H1 (cell line): ENCODE results near the gene LCN12. TPM values are rescaled to one million over a fixed set of nuclear protein-coding genes. Genes with fewer than 3 reads are reported as not detected.

Experiments used
- CTCF ChIA-PET: fragments of 300-600 bp; sonication (Branson Sonifier 250); formaldehyde crosslinking; loops from one replicate; lab custom pipeline; 2021; ENCODE audit not compliant: partially characterized antibody; lab: Charles Lee
- POLR2A ChIA-PET: fragments of 300-600 bp; sonication (Branson Sonifier 250); formaldehyde crosslinking; loops from one replicate; lab custom pipeline; 2021; ENCODE audit warnings: inconsistent platforms; ENCODE audit not compliant: partially characterized antibody; lab: Charles Lee
- DNase-seq, 2 experiments: peaks; one replicate each; pipeline versions ENCODE4 v3.0.0 to v3.0.0-alpha.2; 2010 to 2022; ENCODE audit warnings: low spot score in 2 of 2, low read depth in 1 of 2, mixed read lengths in 1 of 2
- FAIRE-seq: peaks from 2 replicates; lab custom pipeline; 2011; peaks lifted over from hg19 to GRCh38; lab: Jason Lieb, UNC
- H2AFZ ChIP-seq: 2 replicates; pipeline ENCODE4 v1.8.1; 2012; ENCODE audit warnings: low read length, inconsistent platforms
- H2AK5ac ChIP-seq: 2 replicates; pipeline ENCODE4 v1.6.1; 2013; ENCODE audit warnings: low read depth, low read length
- H2BK120ac ChIP-seq: replicated peaks from 2 replicates; pipeline ENCODE3; 2013; ENCODE audit warnings: low read depth, low read length, inconsistent platforms
- H2BK12ac ChIP-seq: 2 replicates; pipeline ENCODE4 v1.6.1; 2013; ENCODE audit warnings: low read depth, low read length
- H2BK15ac ChIP-seq: 2 replicates; pipeline ENCODE4 v1.6.1; 2013; ENCODE audit warnings: low read length
- H2BK20ac ChIP-seq: 2 replicates; pipeline ENCODE4 v1.6.1; 2013; ENCODE audit warnings: low read length
- H2BK5ac ChIP-seq: 2 replicates; pipeline ENCODE4 v1.6.1; 2013; ENCODE audit warnings: low read depth, low read length
- H3K14ac ChIP-seq: 2 replicates; pipeline ENCODE4 v1.6.1; 2013; ENCODE audit warnings: inconsistent platforms; ENCODE audit not compliant: insufficient read length
- H3K18ac ChIP-seq: 2 replicates; pipeline ENCODE4 v1.6.1; 2013; ENCODE audit warnings: low read length; ENCODE audit errors: extremely low read depth
- H3K23ac ChIP-seq: 2 replicates; pipeline ENCODE4 v1.6.1; 2013; ENCODE audit warnings: inconsistent platforms; ENCODE audit not compliant: insufficient read length
- H3K23me2 ChIP-seq: 2 replicates; pipeline ENCODE4 v1.6.1; 2013; ENCODE audit warnings: low read depth, low read length
- H3K27ac ChIP-seq: 2 replicates; pipeline ENCODE4 v1.6.1; 2011; ENCODE audit warnings: low read depth, low read length, inconsistent platforms
- H3K27me3 ChIP-seq, 4 experiments: replicated peaks in 1 of 4; 1 replicate in 1 of 4; 2 replicates in 3 of 4; pipeline versions ENCODE4 v1.6.1 to v1.8.1; 2011 to 2013; ENCODE audit warnings: low read length in 3 of 4, mild to moderate bottlenecking in 3 of 4, inconsistent platforms in 2 of 4, mixed read lengths in 2 of 4, moderate library complexity in 1 of 4; ENCODE audit not compliant: control insufficient read depth in 3 of 4, insufficient read depth in 3 of 4; ENCODE audit errors: extremely low read depth in 1 of 4
- H3K36me3 ChIP-seq, 4 experiments: 2 replicates each; pipeline versions ENCODE4 v1.6.1 to v1.8.1; 2011 to 2013; ENCODE audit warnings: mild to moderate bottlenecking in 4 of 4, low read length in 3 of 4, moderate library complexity in 2 of 4, control low read depth in 1 of 4, inconsistent platforms in 1 of 4; ENCODE audit not compliant: insufficient read depth in 4 of 4, control insufficient read depth in 2 of 4
- H3K4ac ChIP-seq: replicated peaks from 2 replicates; pipeline ENCODE3; 2013; ENCODE audit warnings: low read length, low read depth, mixed read lengths, inconsistent platforms; ENCODE audit not compliant: insufficient read length
- H3K4me1 ChIP-seq, 4 experiments: replicated peaks in 1 of 4; 1 replicate in 1 of 4; 2 replicates in 3 of 4; pipeline versions ENCODE4 v1.6.1 to v1.8.1; 2011 to 2013; ENCODE audit warnings: low read length in 3 of 4, inconsistent platforms in 2 of 4, mixed read lengths in 1 of 4; ENCODE audit not compliant: insufficient read depth in 4 of 4, control insufficient read depth in 3 of 4
- H3K4me2 ChIP-seq, 2 experiments: 2 replicates each; pipeline versions ENCODE4 v1.6.1 to v1.8.1; 2011 to 2013; ENCODE audit warnings: low read depth in 2 of 2, low read length in 2 of 2, control low read depth in 1 of 2, inconsistent platforms in 1 of 2, mild to moderate bottlenecking in 1 of 2; ENCODE audit not compliant: insufficient read depth in 1 of 2
- H3K4me3 ChIP-seq, 4 experiments: fragments of 200-600, 300-600 bp in 1 of 4; sonication (generic), shearing (Covaris generic), sonication (Bioruptor Twin) in 1 of 4; 2 replicates each; pipeline versions ENCODE4 v1.5.1 to v1.8.1; 2011 to 2016; ENCODE audit warnings: low read length in 4 of 4, low read depth in 3 of 4, control low read depth in 2 of 4, inconsistent platforms in 2 of 4, mild to moderate bottlenecking in 2 of 4, mixed read lengths in 1 of 4, moderate library complexity in 1 of 4; ENCODE audit not compliant: insufficient read depth in 2 of 4; ENCODE audit errors: extremely low read depth in 1 of 4
- H3K56ac ChIP-seq: replicated peaks from 2 replicates; pipeline ENCODE3; 2013; ENCODE audit warnings: low read depth, mild to moderate bottlenecking, mixed read lengths, low read length, inconsistent platforms; ENCODE audit not compliant: insufficient read length
- H3K79me1 ChIP-seq: 2 replicates; pipeline ENCODE4 v1.6.1; 2013; ENCODE audit warnings: low read depth, low read length, control low read depth
- H3K79me2 ChIP-seq, 2 experiments: 2 replicates each; pipeline versions ENCODE4 v1.6.1 to v1.8.1; 2012 to 2013; ENCODE audit warnings: low read length in 2 of 2, mild to moderate bottlenecking in 2 of 2, inconsistent platforms in 1 of 2; ENCODE audit not compliant: insufficient read depth in 2 of 2, control insufficient read depth in 1 of 2
- H3K9ac ChIP-seq, 4 experiments: replicated peaks in 1 of 4; 1 replicate in 1 of 4; 2 replicates in 3 of 4; pipeline versions ENCODE4 v1.6.1 to v1.8.1; 2011 to 2013; ENCODE audit warnings: low read depth in 3 of 4, low read length in 3 of 4, control low read depth in 2 of 4, mild to moderate bottlenecking in 2 of 4, moderate library complexity in 2 of 4, inconsistent platforms in 1 of 4; ENCODE audit errors: extremely low read depth in 1 of 4
- H3K9me3 ChIP-seq, 2 experiments: 2 replicates each; pipeline versions ENCODE4 v1.6.1 to v1.8.1; 2012 to 2013; ENCODE audit warnings: mild to moderate bottlenecking in 2 of 2, moderate library complexity in 2 of 2, control low read depth in 1 of 2, inconsistent platforms in 1 of 2, low read depth in 1 of 2, low read length in 1 of 2, mixed read lengths in 1 of 2; ENCODE audit not compliant: insufficient read depth in 2 of 2
- H4K20me1 ChIP-seq, 2 experiments: replicated peaks in 1 of 2; 2 replicates each; pipeline versions ENCODE3 to v1.8.1; 2011 to 2013; ENCODE audit warnings: inconsistent platforms in 2 of 2, low read length in 2 of 2, mild to moderate bottlenecking in 1 of 2; ENCODE audit not compliant: insufficient read depth in 2 of 2, control insufficient read depth in 1 of 2
- H4K5ac ChIP-seq: 2 replicates; pipeline ENCODE4 v1.6.1; 2013; ENCODE audit warnings: low read length, low read depth, mixed read lengths, inconsistent platforms; ENCODE audit not compliant: insufficient read length
- H4K8ac ChIP-seq: 2 replicates; pipeline ENCODE4 v1.8.0; 2013; ENCODE audit warnings: mild to moderate bottlenecking, moderate library complexity, low read length, inconsistent platforms; ENCODE audit not compliant: insufficient read depth; ENCODE audit errors: extremely low read depth
- H4K91ac ChIP-seq: replicated peaks from 2 replicates; pipeline ENCODE3; 2013; ENCODE audit warnings: low read length, mixed read lengths, inconsistent platforms; ENCODE audit not compliant: insufficient read length
- ATF2 ChIP-seq: IDR thresholded peaks from 2 replicates; pipeline ENCODE4 v1.6.1; 2012; ENCODE audit warnings: low read length, inconsistent platforms
- BCL11A ChIP-seq, 2 experiments: IDR thresholded peaks; one replicate each; pipeline ENCODE4 v1.6.1; 2011; ENCODE audit warnings: low read depth in 2 of 2, low read length in 2 of 2, mild to moderate bottlenecking in 2 of 2
- CTBP2 ChIP-seq: IDR thresholded peaks from 2 replicates; pipeline ENCODE4 v1.7.0; 2011; ENCODE audit warnings: borderline replicate concordance, mild to moderate bottlenecking, moderate library complexity, mixed read lengths, low read length; ENCODE audit not compliant: insufficient read depth, insufficient read length
- E2F6 ChIP-seq: IDR thresholded peaks from 2 replicates; pipeline ENCODE4 v1.6.1; 2012; ENCODE audit warnings: inconsistent platforms
- EP300 ChIP-seq, 2 experiments: IDR thresholded peaks; 1 replicate in 1 of 2; 2 replicates in 1 of 2; pipeline ENCODE4 v1.6.1; 2011 to 2012; ENCODE audit warnings: low read depth in 2 of 2, low read length in 2 of 2, mild to moderate bottlenecking in 2 of 2, borderline replicate concordance in 1 of 2, inconsistent platforms in 1 of 2, moderate library complexity in 1 of 2
- MAFK ChIP-seq: IDR thresholded peaks from 2 replicates; pipeline ENCODE4 v1.6.1; 2012; ENCODE audit warnings: low read depth, mild to moderate bottlenecking, improper control_type of control experiment, low read length
- POLR2A ChIP-seq, 2 experiments: IDR thresholded peaks; 1 replicate in 1 of 2; 2 replicates in 1 of 2; pipeline ENCODE4 v1.6.1; 2011; ENCODE audit warnings: low read depth in 2 of 2, low read length in 2 of 2, mild to moderate bottlenecking in 2 of 2; ENCODE audit errors: control extremely low read depth in 1 of 2
- RAD21 ChIP-seq, 2 experiments: IDR thresholded peaks in 1 of 2; conservative IDR thresholded peaks in 1 of 2; 2 replicates each; pipeline ENCODE4 v1.6.1; 2011; ENCODE audit warnings: low read depth in 2 of 2, low read length in 2 of 2, improper control_type of control experiment in 1 of 2, inconsistent platforms in 1 of 2, mild to moderate bottlenecking in 1 of 2, moderate library complexity in 1 of 2
- SIX5 ChIP-seq: IDR thresholded peaks from 2 replicates; pipeline ENCODE4 v1.6.1; 2011; ENCODE audit warnings: mild to moderate bottlenecking, low read depth, low read length
- SUZ12 ChIP-seq: fragments of 200-600 bp; sonication (generic); IDR thresholded peaks from 2 replicates; pipeline ENCODE4 v1.6.1; 2012; ENCODE audit warnings: mild to moderate bottlenecking, inconsistent platforms, low read length, moderate library complexity, mixed read lengths
- TCF12 ChIP-seq: IDR thresholded peaks from 2 replicates; pipeline ENCODE4 v1.6.1; 2011; ENCODE audit warnings: low read depth, mild to moderate bottlenecking, low read length
- WGBS, 2 experiments: shearing (Covaris generic) in 1 of 2; methylation state at CpG; one replicate each; pipeline versions ENCODE4 v1.1.6 to v1.1.7; 2013 to 2015; ENCODE audit warnings: low lambda C conversion rate in 2 of 2, mixed read lengths in 2 of 2, inconsistent platforms in 1 of 2, low coverage in 1 of 2, missing lambda C conversion rate in 1 of 2; ENCODE audit not compliant: insufficient replicate concordance in 2 of 2, insufficient coverage in 1 of 2, insufficient read length in 1 of 2; ENCODE audit errors: extremely low coverage in 1 of 2, missing lambda C conversion rate in 1 of 2; 5-methylcytosine and 5-hydroxymethylcytosine counted together
- polyA plus RNA-seq, 7 experiments: library from polyadenylated mRNA; depleted of rRNA in 3 of 7; stranded (reverse) in 5 of 7; unstranded in 2 of 7; fragments of >200 nt in 5 of 7; fragments of 200-250 nt in 2 of 7; gene quantifications; 1 replicate in 5 of 7; 2 replicates in 1 of 7; 4 replicates in 1 of 7; pipeline versions ENCODE4 v1.2.1 to v1.2.3, GENCODE V29; 2011 to 2013; ENCODE audit warnings: missing spikeins in 2 of 7, mixed read lengths in 2 of 7
- total RNA-seq: library from RNA; stranded (reverse); fragmentation: NEBNext Ultra II Directional; extraction: Animal tissue kit (Norgen Biotek cat#: 25700); gene quantifications from 2 replicates; pipeline ENCODE4 v1.2.1, GENCODE V29; 2021

LCN12 gene
- total and polyA plus RNA-seq, 2 of the 8 experiments (the other 6 are each of a cell fraction or from before 2014, with no cell fraction given), result 1.1 to 1.7 TPM

- no peak overlapping the region for H4K5ac ChIP-seq
- H3K27me3 ChIP-seq, result no peaks in the 10 kb centered on the region
- H3K9me3 ChIP-seq, result no peaks in the 10 kb centered on the region
- no peak overlapping the region for H3K4me2 ChIP-seq
- no peak overlapping the region for H2BK12ac ChIP-seq
- H3K79me2 ChIP-seq, result no peaks in the 10 kb centered on the region
- H2BK5ac ChIP-seq, result no peak overlapping the region
- H4K20me1 ChIP-seq, result peaks cover 0 to 6% of the 10 kb centered on the region in 2 experiments
- H3K18ac ChIP-seq, result no peak overlapping the region
- no peak overlapping the region for H3K56ac ChIP-seq
- no peak overlapping the region for H4K91ac ChIP-seq
- no peak overlapping the region for H3K4me3 ChIP-seq
- H3K27ac ChIP-seq, result no peak overlapping the region
- H3K4me1 ChIP-seq, result peaks cover 0 to 2% (median 0%) of the 10 kb centered on the region in 4 experiments; a peak in 2 of 7 replicates
- H2AK5ac ChIP-seq, result no peak overlapping the region
- no peak overlapping the region for H3K23ac ChIP-seq
- H3K4ac ChIP-seq, result no peak overlapping the region
- ChIA-PET CTCF (interaction anchor here (1.5 to 5.6 kb wide), 3 partner anchors 10 to 70 kb away, joined by 4 to 32 read pairs (median 31); partner anchors contain the start of gene PTGDS), POLR2A (interaction anchor here (0.6 to 1.2 kb wide), 2 partner anchors 7 to 196 kb away, joined by 3 read pairs; no protein-coding TSS in a partner anchor)
- FAIRE-seq (no peak), DNase-seq (no peak)
- H3K9ac ChIP-seq, result no peak overlapping the region
- H2AFZ ChIP-seq, result no peak overlapping the region
- no peak overlapping the region for H3K14ac ChIP-seq
- no peak overlapping the region for H2BK15ac ChIP-seq
- peaks cover 12% of the 10 kb centered on the region; the same call in 1 of the 2 replicates for H3K23me2 ChIP-seq
- H3K79me1 ChIP-seq, result no peaks in the 10 kb centered on the region; the same call in 1 of the 2 replicates
- no peak overlapping the region for H4K8ac ChIP-seq
- 87% methylated on average over 6 of the region's 7 CpGs; no CpG with 5 or more reads in 1 of the 2 experiments for WGBS, 2 experiments
- no peak overlapping the region for H2BK20ac ChIP-seq
- no peak overlapping the region for H2BK120ac ChIP-seq
- H3K36me3 ChIP-seq, result no peaks in the 10 kb centered on the region
- TF ChIP-seq EP300 (IDR thresholded peaks at IDR 0.05; ENCODE audit: borderline replicate concordance in 1 of 2, low read depth in 2 of 2, low read length in 2 of 2) (no peak), BCL11A (IDR thresholded peaks at IDR 0.05; ENCODE audit: low read depth in 2 of 2, low read length in 2 of 2) (no peak), SIX5 (no peak), MAFK (no peak), RAD21 (IDR thresholded peaks at IDR 0.05 in 1 of 2, conservative IDR thresholded peaks at IDR 0.05 in 1 of 2; ENCODE audit: low read depth in 2 of 2, low read length in 2 of 2) (no peak), SUZ12 (no peak), CTBP2 (no peak), POLR2A (IDR thresholded peaks at IDR 0.05; ENCODE audit: control extremely low read depth in 1 of 2, low read depth in 2 of 2, low read length in 2 of 2) (no peak), ATF2 (no peak), E2F6 (no peak), TCF12 (no peak)
Observed at GRCh38 chr9:136958473-136958872, 6.4 kb downstream of the LCN12 start.
